ENCODE measurements around the gene CACNA1S. TPM values are rescaled to one million over a fixed set of nuclear protein-coding genes. Genes with fewer than 3 reads are reported as not detected.
A peak's percentile ranks its signal among the peaks of the same experiment; 100 is the strongest.

The CACNA1S gene
- total RNA-seq, 1 donor from 2014 or later, result 0.07 TPM

- peak; percentile 69 for TF ChIP-seq CTCF (IDR thresholded peaks at IDR 0.05; ENCODE audit: partially characterized antibody, unreplicated experiment)
- Mint-ChIP-seq H3K4me3 (ENCODE audit: unreplicated experiment) (no peak overlapping the region), H3K4me1 (ENCODE audit: low read depth, unreplicated experiment) (peaks cover 1% of the 10 kb centered on the region), H3K36me3 (ENCODE audit: unreplicated experiment) (no peaks in the 10 kb centered on the region), H3K27me3 (ENCODE audit: unreplicated experiment) (peaks cover 8% of the 10 kb centered on the region), H3K9me3 (ENCODE audit: unreplicated experiment) (peaks cover 3% of the 10 kb centered on the region), H3K27ac (ENCODE audit: unreplicated experiment) (no peak overlapping the region)
- DNase-seq, result peak; percentile 75
Measured at GRCh38 chr1:201119206-201120197, 7.3 kb upstream of the CACNA1S start.

GRCh38 chr1:201116091-201116490, 3.9 kb upstream of the CACNA1S start:
- H3K36me3 Mint-ChIP-seq (ENCODE audit: unreplicated experiment), result no peaks in the 10 kb centered on the region
- peaks cover 8% of the 10 kb centered on the region for H3K4me1 Mint-ChIP-seq (ENCODE audit: low read depth, unreplicated experiment)
- TF ChIP-seq CTCF (IDR thresholded peaks at IDR 0.05; ENCODE audit: partially characterized antibody, unreplicated experiment), result no peak
- no peak overlapping the region for H3K4me3 Mint-ChIP-seq (ENCODE audit: unreplicated experiment)
- peaks cover 4% of the 10 kb centered on the region for H3K9me3 Mint-ChIP-seq (ENCODE audit: unreplicated experiment)
- no peak for DNase-seq
- no peak overlapping the region for H3K27ac Mint-ChIP-seq (ENCODE audit: unreplicated experiment)
- peaks cover 7% of the 10 kb centered on the region for H3K27me3 Mint-ChIP-seq (ENCODE audit: unreplicated experiment)

- no peak for TF ChIP-seq CTCF (IDR thresholded peaks at IDR 0.05; ENCODE audit: partially characterized antibody, unreplicated experiment)
- Mint-ChIP-seq H3K36me3 (ENCODE audit: unreplicated experiment) (no peaks in the 10 kb centered on the region), H3K27me3 (ENCODE audit: unreplicated experiment) (peaks cover 7% of the 10 kb centered on the region), H3K4me3 (ENCODE audit: unreplicated experiment) (peak overlapping the region; percentile 8), H3K27ac (ENCODE audit: unreplicated experiment) (no peak overlapping the region), H3K9me3 (ENCODE audit: unreplicated experiment) (peaks cover 4% of the 10 kb centered on the region), H3K4me1 (ENCODE audit: low read depth, unreplicated experiment) (peaks cover 8% of the 10 kb centered on the region)
- DNase-seq, result no peak
Measured at GRCh38 chr1:201115390-201115937, 3.2 kb upstream of the CACNA1S start.

- no peaks in the 10 kb centered on the region for H3K36me3 Mint-ChIP-seq (ENCODE audit: unreplicated experiment)
- H3K27ac Mint-ChIP-seq (ENCODE audit: unreplicated experiment), result no peak overlapping the region
- peak overlapping the region; percentile 87 for H3K4me3 Mint-ChIP-seq (ENCODE audit: unreplicated experiment)
- DNase-seq, result peak; percentile 93
- H3K27me3 Mint-ChIP-seq (ENCODE audit: unreplicated experiment), result peaks cover 7% of the 10 kb centered on the region
- peaks cover 8% of the 10 kb centered on the region for H3K4me1 Mint-ChIP-seq (ENCODE audit: low read depth, unreplicated experiment)
- peak; percentile 78 for TF ChIP-seq CTCF (IDR thresholded peaks at IDR 0.05; ENCODE audit: partially characterized antibody, unreplicated experiment)
- H3K9me3 Mint-ChIP-seq (ENCODE audit: unreplicated experiment), result peaks cover 4% of the 10 kb centered on the region
Measured at GRCh38 chr1:201114245-201115131, 2.3 kb upstream of the CACNA1S start.
